Left lung (tissue), 10 donors: ENCODE data around the gene UVRAG. TPM values are rescaled to one million over a fixed set of nuclear protein-coding genes. Genes with fewer than 3 reads are reported as not detected.

ENCODE experiments used
- ATAC-seq: fragments of 200-7000 bp; cut with Tn5 transposase; one replicate; pipeline ENCODE4 v1.9.1; 2020; ENCODE audit warnings: moderate library complexity
- DNase-seq, 4 donors: peaks; one replicate each; pipeline ENCODE4 v3.0.0-alpha.2; 2013 to 2020
- H3K27ac ChIP-seq, 2 donors: fragments of 200-600 bp; sonication (generic) in 1 of 2; one replicate each; pipeline versions ENCODE4 v1.5.0 to v1.8.0; 2020 to 2021
- H3K27me3 ChIP-seq, 2 donors: fragments of 200-600 bp; sonication (generic) in 1 of 2; one replicate each; pipeline versions ENCODE4 v1.5.0 to v1.8.0; 2020 to 2021
- H3K36me3 ChIP-seq, 2 donors: fragments of 200-600 bp; sonication (generic) in 1 of 2; one replicate each; pipeline versions ENCODE4 v1.5.0 to v1.8.0; 2020 to 2021
- H3K4me1 ChIP-seq, 2 donors: fragments of 200-600 bp; one replicate each; pipeline ENCODE4 v1.8.0; 2021
- H3K4me3 ChIP-seq, 2 donors: fragments of 200-600 bp; sonication (generic) in 1 of 2; one replicate each; pipeline versions ENCODE4 v1.5.0 to v1.8.0; 2020 to 2021; ENCODE audit warnings: mild to moderate bottlenecking in 1 of 2
- H3K9me3 ChIP-seq, 2 donors: fragments of 200-600 bp; sonication (generic) in 1 of 2; one replicate each; pipeline versions ENCODE4 v1.5.0 to v1.8.0; 2020 to 2021
- intact Hi-C, 2 donors: fragments of 100-400 bp; cut with DNase I; formaldehyde crosslinking; loops; one replicate each; pipeline versions ENCODE4 v1.11.2 to v1.14.2; 2022
- polyA plus RNA-seq, 6 donors: library from polyadenylated mRNA; unstranded; fragments of 120-200 nt; gene quantifications; one replicate each; pipeline ENCODE4 v1.2.1, GENCODE V29; 2013; ENCODE audit not compliant: insufficient read length in 6 of 6
- total RNA-seq, 2 donors: library from RNA; stranded (reverse); fragmentation: NEBNext Ultra II Directional; extraction: Animal tissue kit (Norgen Biotek cat#: 25700); gene quantifications; one replicate each; pipeline ENCODE4 v1.2.1, GENCODE V29; 2021
- TF ChIP-seq, protein P1 (sequence below), 2 donors: fragments of 200-600 bp; sonication (generic) in 1 of 2; IDR thresholded peaks; one replicate each; pipeline versions ENCODE4 v1.5.0 to v1.8.0; 2021; ENCODE audit warnings: antibody characterized with exemption in 2 of 2
- donor health status: DM: no; HTN: yes; CAD: no.
- donor health status: DM: no; HTN: no; CAD: no.

The UVRAG gene
- total and polyA plus RNA-seq, 8 donors: 19.3 to 36.0 (median 22.3) TPM

DNA sequence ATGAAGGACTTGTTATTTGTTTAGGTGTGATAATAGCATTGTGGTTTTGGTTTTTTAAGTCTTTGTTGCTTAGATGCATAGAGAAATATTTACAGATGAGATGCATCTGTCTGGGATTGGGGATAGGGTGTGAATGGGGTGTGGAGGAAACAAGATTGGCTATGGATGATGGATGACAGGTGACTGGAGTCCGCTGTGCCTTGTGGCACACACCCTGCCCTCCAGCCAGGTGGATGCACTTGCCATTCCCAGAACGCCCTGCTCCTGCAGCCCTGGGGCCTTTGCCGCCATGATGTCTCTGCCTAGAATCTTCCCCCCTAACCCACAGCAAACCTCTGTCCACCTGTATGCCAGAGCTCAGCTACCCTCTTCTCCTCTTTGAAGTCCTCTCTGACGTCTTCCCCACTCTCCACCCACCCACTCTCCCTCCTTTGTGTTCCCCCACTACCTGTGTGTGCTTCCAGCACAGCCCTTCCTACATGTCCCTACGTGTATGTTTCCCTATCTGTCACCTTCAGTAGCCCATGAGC, 336.6 kb downstream of the UVRAG start:
- TF ChIP-seq, protein P1, sequence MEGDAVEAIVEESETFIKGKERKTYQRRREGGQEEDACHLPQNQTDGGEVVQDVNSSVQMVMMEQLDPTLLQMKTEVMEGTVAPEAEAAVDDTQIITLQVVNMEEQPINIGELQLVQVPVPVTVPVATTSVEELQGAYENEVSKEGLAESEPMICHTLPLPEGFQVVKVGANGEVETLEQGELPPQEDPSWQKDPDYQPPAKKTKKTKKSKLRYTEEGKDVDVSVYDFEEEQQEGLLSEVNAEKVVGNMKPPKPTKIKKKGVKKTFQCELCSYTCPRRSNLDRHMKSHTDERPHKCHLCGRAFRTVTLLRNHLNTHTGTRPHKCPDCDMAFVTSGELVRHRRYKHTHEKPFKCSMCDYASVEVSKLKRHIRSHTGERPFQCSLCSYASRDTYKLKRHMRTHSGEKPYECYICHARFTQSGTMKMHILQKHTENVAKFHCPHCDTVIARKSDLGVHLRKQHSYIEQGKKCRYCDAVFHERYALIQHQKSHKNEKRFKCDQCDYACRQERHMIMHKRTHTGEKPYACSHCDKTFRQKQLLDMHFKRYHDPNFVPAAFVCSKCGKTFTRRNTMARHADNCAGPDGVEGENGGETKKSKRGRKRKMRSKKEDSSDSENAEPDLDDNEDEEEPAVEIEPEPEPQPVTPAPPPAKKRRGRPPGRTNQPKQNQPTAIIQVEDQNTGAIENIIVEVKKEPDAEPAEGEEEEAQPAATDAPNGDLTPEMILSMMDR (IDR thresholded peaks at IDR 0.05): no peak
- no peaks in the 10 kb centered on the region for H3K27me3 ChIP-seq
- H3K4me1 ChIP-seq: peaks cover 0 to 18% of the 10 kb centered on the region in 2 donors
- intact Hi-C loops: loop anchor here in 1 of 2 donors (5.0 kb wide), 1 partner anchor 254 kb away; no protein-coding TSS in a partner anchor
- H3K9me3 ChIP-seq: no peaks in the 10 kb centered on the region
- H3K4me3 ChIP-seq: no peak overlapping the region
- ATAC-seq: no peak
- no peaks in the 10 kb centered on the region for H3K36me3 ChIP-seq
- no peak overlapping the region for H3K27ac ChIP-seq
- no peak for DNase-seq

DNA sequence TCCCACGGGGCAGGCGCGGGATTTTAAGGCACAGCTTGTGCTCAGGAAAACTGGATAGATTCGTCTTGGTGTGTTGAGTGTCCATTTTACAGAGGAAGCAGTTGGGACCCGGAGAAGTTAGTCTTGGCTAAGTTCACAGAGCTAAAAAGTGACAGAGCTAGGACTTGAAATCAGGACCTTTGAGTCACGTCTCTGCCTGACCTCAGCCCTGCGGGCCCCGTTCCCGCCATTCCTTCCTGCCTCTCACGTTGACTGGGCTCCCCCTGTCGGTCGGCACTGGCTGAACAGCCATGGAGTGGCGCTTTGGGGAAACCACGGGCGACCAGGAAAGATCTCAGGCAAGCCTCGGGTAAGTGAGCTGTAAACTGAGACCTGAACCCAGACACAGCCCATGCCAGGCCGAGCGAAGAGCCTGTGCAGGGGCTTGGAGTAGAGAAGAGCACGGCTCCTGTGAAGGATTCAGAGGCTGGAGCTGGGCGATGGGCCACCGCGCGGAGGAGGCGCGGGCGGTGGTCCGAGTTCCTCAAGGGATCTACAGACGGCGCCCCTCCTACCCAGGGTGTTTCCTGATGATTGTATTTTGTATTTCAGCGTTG, 337.2 kb downstream of the UVRAG start:
- ATAC-seq (peak; percentile 99), DNase-seq (peak; percentile 68 to 95 (median 85))
- Histone ChIP-seq H3K27ac (no peak overlapping the region), H3K9me3 (no peaks in the 10 kb centered on the region), H3K4me3 (no peak overlapping the region), H3K36me3 (no peaks in the 10 kb centered on the region), H3K4me1 (peaks cover 0 to 18% of the 10 kb centered on the region in 2 donors), H3K27me3 (no peaks in the 10 kb centered on the region)
- TF ChIP-seq, protein P1 (IDR thresholded peaks at IDR 0.05): peak; percentile 91
- intact Hi-C loops: loop anchor here in 1 of 2 donors (5.0 kb wide), 1 partner anchor 255 kb away; no protein-coding TSS in a partner anchor

DNA sequence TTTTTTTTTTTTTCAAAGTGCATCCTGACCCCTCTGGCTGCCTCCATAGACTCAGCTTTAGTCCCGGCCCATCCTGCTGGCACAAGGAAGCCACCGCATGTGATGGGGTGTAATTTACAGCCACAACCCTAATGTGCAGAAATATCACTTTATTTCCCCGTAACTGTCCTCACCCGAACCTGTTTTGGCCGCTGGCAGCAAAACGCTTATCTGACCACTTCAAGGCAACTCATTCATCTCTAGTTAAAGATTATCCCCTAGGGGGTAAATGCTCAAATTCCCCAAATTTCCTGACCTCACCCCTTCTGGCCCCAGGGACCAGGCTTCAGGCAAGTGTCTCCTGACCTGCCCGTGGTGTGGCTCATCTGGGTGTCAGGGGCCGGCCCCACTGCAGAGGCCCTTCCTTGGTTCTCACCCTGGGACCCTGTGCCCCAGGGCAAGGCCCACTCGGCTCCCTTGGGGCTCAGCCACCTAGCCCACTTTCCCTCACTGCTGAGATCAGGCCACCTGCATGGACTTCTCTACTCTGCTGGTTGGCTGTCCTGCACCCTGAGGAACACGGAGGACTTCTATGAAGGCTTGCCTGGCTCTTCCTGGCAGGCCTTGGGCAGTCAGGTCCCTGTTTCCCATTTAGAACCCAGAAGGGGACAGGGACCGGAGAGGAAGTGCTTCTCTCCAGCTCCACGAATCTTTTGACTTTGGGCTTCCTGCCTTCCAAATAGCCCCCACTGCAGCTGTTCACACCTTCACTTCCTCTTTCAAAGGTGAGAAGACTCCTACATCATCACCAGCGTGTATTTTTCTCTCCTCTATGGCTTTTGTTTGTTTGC, 337.9 kb downstream of the UVRAG start:
- peak; percentile 5 for ATAC-seq
- TF ChIP-seq, protein P1 (IDR thresholded peaks at IDR 0.05): no peak
- H3K4me1 ChIP-seq: peaks cover 0 to 18% of the 10 kb centered on the region in 2 donors
- intact Hi-C loops: loop anchor here in 1 of 2 donors (5.0 kb wide), 1 partner anchor 256 kb away; no protein-coding TSS in a partner anchor
- H3K36me3 ChIP-seq: no peaks in the 10 kb centered on the region
- no peak overlapping the region for H3K4me3 ChIP-seq
- no peaks in the 10 kb centered on the region for H3K27me3 ChIP-seq
- H3K9me3 ChIP-seq: no peaks in the 10 kb centered on the region
- H3K27ac ChIP-seq: no peak overlapping the region
- DNase-seq: peak in 1 of 4 donors; percentile 57

DNA sequence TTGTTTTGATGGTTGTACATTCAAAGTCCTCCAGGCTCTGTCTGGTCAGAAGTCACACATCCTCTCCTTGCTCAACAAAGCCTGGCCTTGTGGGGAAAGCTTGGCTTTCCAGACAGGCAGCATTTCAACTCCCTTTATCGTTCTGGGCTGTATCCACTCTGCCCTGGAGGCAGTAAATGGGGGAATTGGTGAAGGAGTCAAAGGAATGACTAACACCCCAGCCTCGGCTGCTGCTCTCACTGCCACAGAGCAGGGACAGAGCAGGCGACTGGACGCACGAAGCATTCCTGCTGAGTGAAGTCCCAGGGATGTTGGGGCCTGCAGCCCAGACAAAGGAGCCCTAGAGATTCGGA, 338.5 kb downstream of the UVRAG start:
- Histone ChIP-seq H3K4me1 (peaks cover 0 to 18% of the 10 kb centered on the region in 2 donors), H3K27me3 (no peaks in the 10 kb centered on the region), H3K9me3 (no peaks in the 10 kb centered on the region), H3K4me3 (no peak overlapping the region), H3K36me3 (no peaks in the 10 kb centered on the region), H3K27ac (no peak overlapping the region)
- ATAC-seq (no peak), DNase-seq (no peak)
- TF ChIP-seq, protein P1 (IDR thresholded peaks at IDR 0.05): no peak
- intact Hi-C loops: loop anchor here in 1 of 2 donors (5.0 kb wide), 1 partner anchor 256 kb away; no protein-coding TSS in a partner anchor
